CD1c-positive myeloid dendritic cell (primary cell): ENCODE measurements around the gene OPRM1.
"Not testable (repeated sequence)": the region's sequence is repeated elsewhere in the genome, so short reads cannot be mapped to it uniquely, and the experiment has no call there.

Experiments
- DNase-seq: peaks from one replicate; pipeline ENCODE4 v3.0.0-alpha.2; 2016; ENCODE audit errors: extremely low spot score

OPRM1 gene

GRCh38 chr6:154238831-154239230 is 199.8 kb downstream of the OPRM1 start:
- peak; percentile 48 for DNase-seq

GRCh38 chr6:154239392-154239791 is 200.4 kb downstream of the OPRM1 start:
- DNase-seq: peak; percentile 41

GRCh38 chr6:154241061-154241460 is 202.0 kb downstream of the OPRM1 start:
- not testable (repeated sequence) for DNase-seq

GRCh38 chr6:154241581-154241980 is 202.5 kb downstream of the OPRM1 start:
- peak; percentile 59 for DNase-seq

- no peak for DNase-seq
Measured at GRCh38 chr6:154242617-154243357, 203.7 kb downstream of the OPRM1 start.

GRCh38 chr6:154243793-154244750 is 205.0 kb downstream of the OPRM1 start:
- no peak for DNase-seq

GRCh38 chr6:154245506-154245905 is 206.5 kb downstream of the OPRM1 start:
- DNase-seq: no peak

GRCh38 chr6:154246723-154247118 is 207.7 kb downstream of the OPRM1 start:
- DNase-seq: no peak

- peak; percentile 65 for DNase-seq
Measured at GRCh38 chr6:154247119-154247861, 208.2 kb downstream of the OPRM1 start.

- peak; percentile 74 for DNase-seq
Measured at GRCh38 chr6:154249499-154250298, 210.7 kb downstream of the OPRM1 start.

GRCh38 chr6:154251116-154251515 is 212.1 kb downstream of the OPRM1 start:
- DNase-seq: no peak

GRCh38 chr6:154252678-154253077 is 213.6 kb downstream of the OPRM1 start:
- peak; percentile 53 for DNase-seq

- peak; percentile 91 for DNase-seq
Measured at GRCh38 chr6:154257067-154257466, 218.0 kb downstream of the OPRM1 start.

- DNase-seq: peak; percentile 70
Measured at GRCh38 chr6:154258064-154258757, 219.2 kb downstream of the OPRM1 start.

GRCh38 chr6:154261688-154262397 is 222.8 kb downstream of the OPRM1 start:
- DNase-seq: no peak

GRCh38 chr6:154266560-154267099 is 227.6 kb downstream of the OPRM1 start:
- no peak for DNase-seq

- DNase-seq: no peak
Measured at GRCh38 chr6:154267508-154268106, 228.6 kb downstream of the OPRM1 start.

GRCh38 chr6:154268486-154268885 is 229.4 kb downstream of the OPRM1 start:
- DNase-seq: no peak

- DNase-seq: no peak
Measured at GRCh38 chr6:154274168-154274567, 235.1 kb downstream of the OPRM1 start.
